OCI-LY3 (cell line): ENCODE measurements around the gene IRGQ.

Experiments
- CTCF ChIP-seq: fragments of 200-600, 300-600 bp; sonication (generic); IDR thresholded peaks from 2 replicates; pipeline ENCODE4 v1.5.1; 2014; ENCODE audit warnings: antibody characterized with exemption, low read length, low read depth
- EZH2phosphoT487 ChIP-seq: fragments of 200-600 bp; shearing (Covaris generic); IDR thresholded peaks from 2 replicates; pipeline ENCODE4 v1.6.1; 2018; ENCODE audit warnings: antibody characterized with exemption, mixed run types, low read depth

GRCh38 chr19:43633520-43633919, 37.6 kb upstream of the IRGQ start:
- TF ChIP-seq CTCF (no peak), EZH2phosphoT487 (no peak)
